Neural progenitor cell (in vitro differentiated cells): Measurements from ENCODE around the gene PLCH2. TPM values are rescaled to one million over a fixed set of nuclear protein-coding genes. Genes with fewer than 3 reads are reported as not detected.

Experiments used
- DNase-seq: peaks from one replicate; pipeline ENCODE4 v3.0.0-alpha.2; 2016; ENCODE audit warnings: low spot score
- H2AFZ ChIP-seq: fragments of 200-600 bp; sonication (generic); replicated peaks from 2 replicates; pipeline ENCODE4 v1.6.1; 2016; ENCODE audit warnings: antibody characterized with exemption
- H3F3A ChIP-seq: fragments of 200-600 bp; sonication (generic); 2 replicates; pipeline ENCODE4 v1.6.1; 2016; ENCODE audit warnings: antibody characterized with exemption, low read depth
- H3K27ac ChIP-seq: fragments of 200-600 bp; sonication (generic); 2 replicates; pipeline ENCODE4 v1.5.1; 2016; ENCODE audit warnings: mild to moderate bottlenecking
- H3K27me3 ChIP-seq: fragments of 200-600 bp; sonication (generic); 2 replicates; pipeline ENCODE4 v1.6.1; 2016; ENCODE audit warnings: mild to moderate bottlenecking, moderate library complexity
- H3K36me3 ChIP-seq: fragments of 200-600 bp; sonication (generic); 2 replicates; pipeline ENCODE4 v1.5.1; 2016
- H3K4me1 ChIP-seq: fragments of 200-600 bp; sonication (generic); 2 replicates; pipeline ENCODE4 v1.6.1; 2016; ENCODE audit warnings: mixed run types
- H3K4me2 ChIP-seq: fragments of 200-600 bp; sonication (generic); 2 replicates; pipeline ENCODE4 v1.6.1; 2016
- H3K4me3 ChIP-seq: fragments of 200-600 bp; sonication (generic); 2 replicates; pipeline ENCODE4 v1.5.1; 2016
- H3K79me2 ChIP-seq: fragments of 200-600 bp; sonication (generic); 2 replicates; pipeline ENCODE4 v1.6.1; 2016; ENCODE audit warnings: low read depth
- H3K9ac ChIP-seq: fragments of 200-600 bp; sonication (generic); 2 replicates; pipeline ENCODE4 v1.6.1; 2016
- H3K9me3 ChIP-seq: fragments of 200-600 bp; sonication (generic); 2 replicates; pipeline ENCODE4 v1.5.1; 2016; ENCODE audit warnings: low read depth
- H4K20me1 ChIP-seq: fragments of 200-600 bp; sonication (generic); 2 replicates; pipeline ENCODE4 v1.6.1; 2016; ENCODE audit warnings: low read depth
- H3K27ac Mint-ChIP-seq: 3 replicates; pipeline ENCODE4 v1.8.0; 2021; ENCODE audit warnings: mixed read lengths
- H3K27me3 Mint-ChIP-seq: 2 replicates; pipeline ENCODE4 v1.8.0; 2022; ENCODE audit warnings: low read depth, mild to moderate bottlenecking, inconsistent platforms, moderate library complexity, mixed read lengths; ENCODE audit not compliant: insufficient read depth
- H3K36me3 Mint-ChIP-seq: 3 replicates; pipeline ENCODE4 v1.8.0; 2021; ENCODE audit warnings: mixed read lengths
- H3K4me1 Mint-ChIP-seq: 3 replicates; pipeline ENCODE4 v1.8.0; 2021; ENCODE audit warnings: mixed read lengths
- H3K4me3 Mint-ChIP-seq: 3 replicates; pipeline ENCODE4 v1.8.0; 2021; ENCODE audit warnings: mild to moderate bottlenecking, moderate library complexity, mixed read lengths
- H3K9me3 Mint-ChIP-seq: 3 replicates; pipeline ENCODE4 v1.8.0; 2020; ENCODE audit warnings: mixed read lengths
- CTCF ChIP-seq: fragments of 200-600 bp; sonication (generic); IDR thresholded peaks from 2 replicates; pipeline ENCODE4 v1.5.1; 2017; ENCODE audit warnings: antibody characterized with exemption, mild to moderate bottlenecking
- EZH2 ChIP-seq: fragments of 200-600 bp; sonication (generic); IDR thresholded peaks from 2 replicates; pipeline ENCODE4 v1.6.1; 2017; ENCODE audit warnings: antibody characterized with exemption, mild to moderate bottlenecking, moderate library complexity
- EZH2phosphoT487 ChIP-seq: fragments of 200-600 bp; sonication (generic); IDR thresholded peaks from 2 replicates; pipeline ENCODE4 v1.6.1; 2017; ENCODE audit warnings: antibody characterized with exemption
- total RNA-seq: library from RNA; depleted of rRNA; stranded (reverse); fragments of >200 nt; gene quantifications from 2 replicates; pipeline ENCODE4 v1.2.3, GENCODE V29; 2015; ENCODE audit warnings: low replicate concordance

Gene PLCH2
- total RNA-seq, 1 donor from 2014 or later: 0.54 TPM

GRCh38 chr1:2444138-2444591, 31.9 kb upstream of the PLCH2 start:
- Mint-ChIP-seq H3K27ac (no peak overlapping the region), H3K27me3 (peaks cover 19% of the 10 kb centered on the region), H3K4me1 (peaks cover 31% of the 10 kb centered on the region), H3K9me3 (no peaks in the 10 kb centered on the region), H3K36me3 (no peaks in the 10 kb centered on the region), H3K4me3 (peak overlapping the region; percentile 18)
- Histone ChIP-seq H4K20me1 (no peaks in the 10 kb centered on the region), H3K36me3 (no peaks in the 10 kb centered on the region), H3K4me2 (peak overlapping the region; percentile 77), H3K27ac (no peak overlapping the region), H2AFZ (peak overlapping the region; percentile 42), H3K27me3 (peaks cover 42% of the 10 kb centered on the region), H3K4me1 (peaks cover 55% of the 10 kb centered on the region), H3K9ac (no peak overlapping the region), H3K9me3 (no peaks in the 10 kb centered on the region), H3K4me3 (peak overlapping the region; percentile 43), H3K79me2 (no peaks in the 10 kb centered on the region), H3F3A (peaks cover 29% of the 10 kb centered on the region)
- DNase-seq: no peak
- TF ChIP-seq CTCF: no peak
- no peak for TF ChIP-seq EZH2
- no peak for TF ChIP-seq EZH2phosphoT487

DNA sequence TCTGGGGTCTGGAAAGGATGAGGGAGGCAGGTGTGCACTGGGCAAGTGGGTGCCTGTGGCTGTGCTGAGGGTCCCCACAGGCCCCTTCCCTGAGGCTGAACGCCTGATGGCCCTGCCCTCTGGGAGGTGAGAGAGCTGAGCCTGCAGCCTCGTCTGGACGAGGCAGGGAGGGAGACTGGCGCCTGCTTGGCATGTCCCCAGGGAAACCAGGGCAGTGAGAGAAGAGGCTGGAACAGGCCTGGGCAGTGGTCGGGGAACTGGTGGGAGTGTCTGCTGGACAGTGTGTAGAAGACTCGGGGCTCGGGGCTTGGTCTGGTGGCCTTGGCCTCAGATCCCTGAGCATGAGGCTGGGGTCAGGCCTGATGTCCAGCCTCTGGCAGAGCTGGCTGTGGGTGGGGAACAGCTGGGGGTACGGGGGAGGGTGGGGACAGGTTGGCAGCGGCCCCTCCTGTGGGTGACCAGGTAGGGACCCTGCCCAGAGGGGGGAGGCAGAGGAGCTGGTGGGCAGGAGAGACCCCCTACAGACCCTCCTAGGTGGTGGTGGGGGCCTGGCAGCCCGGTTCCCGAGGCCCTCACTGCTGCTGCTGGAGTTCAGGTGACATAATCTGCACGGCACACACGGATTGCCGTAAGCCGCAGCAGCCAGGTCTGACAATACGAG, 30.8 kb upstream of the PLCH2 start:
- Histone ChIP-seq H3K27ac (no peak overlapping the region), H3K36me3 (no peaks in the 10 kb centered on the region), H3K4me1 (peaks cover 62% of the 10 kb centered on the region), H2AFZ (no peak overlapping the region), H3F3A (peaks cover 29% of the 10 kb centered on the region), H3K4me3 (no peak overlapping the region), H3K9ac (no peak overlapping the region), H3K4me2 (no peak overlapping the region), H4K20me1 (no peaks in the 10 kb centered on the region), H3K27me3 (peaks cover 42% of the 10 kb centered on the region), H3K79me2 (no peaks in the 10 kb centered on the region), H3K9me3 (no peaks in the 10 kb centered on the region)
- DNase-seq: no peak
- Mint-ChIP-seq H3K36me3 (no peaks in the 10 kb centered on the region), H3K27me3 (peaks cover 15% of the 10 kb centered on the region), H3K9me3 (no peaks in the 10 kb centered on the region), H3K27ac (no peak overlapping the region), H3K4me1 (peaks cover 31% of the 10 kb centered on the region), H3K4me3 (peak overlapping the region; percentile 38)
- TF ChIP-seq EZH2 (no peak), EZH2phosphoT487 (no peak), CTCF (no peak)

- Mint-ChIP-seq H3K27ac (no peak overlapping the region), H3K4me3 (no peak overlapping the region), H3K4me1 (peaks cover 31% of the 10 kb centered on the region), H3K9me3 (no peaks in the 10 kb centered on the region), H3K36me3 (no peaks in the 10 kb centered on the region), H3K27me3 (peaks cover 15% of the 10 kb centered on the region)
- Histone ChIP-seq H3K9ac (no peak overlapping the region), H3K4me2 (peak overlapping the region; percentile 53), H3K27me3 (peaks cover 42% of the 10 kb centered on the region), H3F3A (peaks cover 29% of the 10 kb centered on the region), H3K36me3 (no peaks in the 10 kb centered on the region), H3K4me3 (no peak overlapping the region), H3K4me1 (peaks cover 62% of the 10 kb centered on the region), H2AFZ (no peak overlapping the region), H3K79me2 (no peaks in the 10 kb centered on the region), H3K9me3 (no peaks in the 10 kb centered on the region), H4K20me1 (no peaks in the 10 kb centered on the region), H3K27ac (no peak overlapping the region)
- no peak for DNase-seq
- TF ChIP-seq EZH2 (no peak), EZH2phosphoT487 (no peak), CTCF (no peak)
These were observed 30.3 kb upstream of the PLCH2 start for GRCh38 chr1:2445823-2446215.
